ENCODE data around the gene WFDC2.

Gene WFDC2

GRCh38 chr20:45469336-45470261 is at the start of gene WFDC2:
Gene WFDC2, plus strand, starts transcription at chr20:45469753. Its CDS starts 29 bp downstream, at chr20:45469782.
- Histone ChIP-seq H3K36me3 (ENCODE audit: control insufficient read depth, insufficient read depth, low read length) (no peaks in the 10 kb centered on the region), H3K4me3 (replicated peaks; ENCODE audit: low read depth, low read length) (no peak within 1 kb of the TSS), H3K27me3 (replicated peaks; ENCODE audit: control insufficient read depth, insufficient read depth, low read length) (peaks cover 5% of the 10 kb centered on the region)
- no peak for TF ChIP-seq CTCF (IDR thresholded peaks at IDR 0.05; ENCODE audit: insufficient read depth, low read length, poor library complexity, severe bottlenecking)
- no peak for DNase-seq (ENCODE audit: extremely low read depth, insufficient read length)

- H3K36me3 ChIP-seq (ENCODE audit: control insufficient read depth, insufficient read depth, low read length), result peaks cover 25% of the 10 kb centered on the region
- DNase-seq (ENCODE audit: extremely low read depth, insufficient read length), result no peak
- no peak overlapping the region for H3K4me3 ChIP-seq (replicated peaks; ENCODE audit: low read depth, low read length)
- H3K27me3 ChIP-seq (replicated peaks; ENCODE audit: control insufficient read depth, insufficient read depth, low read length), result no peaks in the 10 kb centered on the region
- no peak for TF ChIP-seq CTCF (IDR thresholded peaks at IDR 0.05; ENCODE audit: insufficient read depth, low read length, poor library complexity, severe bottlenecking)
These were observed 49.4 kb upstream of the WFDC2 start for GRCh38 chr20:45420125-45420524.

GRCh38 chr20:45423700-45424099 is 45.9 kb upstream of the WFDC2 start:
- peaks cover 30% of the 10 kb centered on the region for H3K36me3 ChIP-seq (ENCODE audit: control insufficient read depth, insufficient read depth, low read length)
- TF ChIP-seq CTCF (IDR thresholded peaks at IDR 0.05; ENCODE audit: insufficient read depth, low read length, poor library complexity, severe bottlenecking), result no peak

GRCh38 chr20:45425561-45425960 is 44.0 kb upstream of the WFDC2 start:
- no peak for TF ChIP-seq CTCF (IDR thresholded peaks at IDR 0.05; ENCODE audit: insufficient read depth, low read length, poor library complexity, severe bottlenecking)
- DNase-seq (ENCODE audit: extremely low read depth, insufficient read length), result no peak
- Histone ChIP-seq H3K27me3 (replicated peaks; ENCODE audit: control insufficient read depth, insufficient read depth, low read length) (no peaks in the 10 kb centered on the region), H3K4me3 (replicated peaks; ENCODE audit: low read depth, low read length) (no peak overlapping the region), H3K36me3 (ENCODE audit: control insufficient read depth, insufficient read depth, low read length) (peaks cover 25% of the 10 kb centered on the region)

More at GRCh38 chr20:45423700-45424099, 45.9 kb upstream of the WFDC2 start:
- DNase-seq (ENCODE audit: extremely low read depth, insufficient read length), result no peak
- no peak overlapping the region for H3K4me3 ChIP-seq (replicated peaks; ENCODE audit: low read depth, low read length)
- no peaks in the 10 kb centered on the region for H3K27me3 ChIP-seq (replicated peaks; ENCODE audit: control insufficient read depth, insufficient read depth, low read length)

- Histone ChIP-seq H3K27me3 (replicated peaks; ENCODE audit: control insufficient read depth, insufficient read depth, low read length) (no peaks in the 10 kb centered on the region), H3K4me3 (replicated peaks; ENCODE audit: low read depth, low read length) (no peak overlapping the region), H3K36me3 (ENCODE audit: control insufficient read depth, insufficient read depth, low read length) (peaks cover 17% of the 10 kb centered on the region)
- no peak for TF ChIP-seq CTCF (IDR thresholded peaks at IDR 0.05; ENCODE audit: insufficient read depth, low read length, poor library complexity, severe bottlenecking)
- no peak for DNase-seq (ENCODE audit: extremely low read depth, insufficient read length)
These were observed 43.1 kb upstream of the WFDC2 start for GRCh38 chr20:45426320-45427016.
